HTR-8/SVneo (cell line): ENCODE data around the gene AGGF1.
"Not testable (repeated sequence)": the region's sequence is repeated elsewhere in the genome, so short reads cannot be mapped to it uniquely, and the experiment has no call there.

Source experiments
- DNase-seq: peaks from one replicate; pipeline ENCODE4 v3.0.0; 2011; ENCODE audit warnings: low spot score, mixed read lengths; ENCODE audit not compliant: insufficient read length
- FAIRE-seq: peaks from 2 replicates; lab custom pipeline; 2011; peaks lifted over from hg19 to GRCh38; lab: Jason Lieb, UNC

Gene AGGF1

DNA sequence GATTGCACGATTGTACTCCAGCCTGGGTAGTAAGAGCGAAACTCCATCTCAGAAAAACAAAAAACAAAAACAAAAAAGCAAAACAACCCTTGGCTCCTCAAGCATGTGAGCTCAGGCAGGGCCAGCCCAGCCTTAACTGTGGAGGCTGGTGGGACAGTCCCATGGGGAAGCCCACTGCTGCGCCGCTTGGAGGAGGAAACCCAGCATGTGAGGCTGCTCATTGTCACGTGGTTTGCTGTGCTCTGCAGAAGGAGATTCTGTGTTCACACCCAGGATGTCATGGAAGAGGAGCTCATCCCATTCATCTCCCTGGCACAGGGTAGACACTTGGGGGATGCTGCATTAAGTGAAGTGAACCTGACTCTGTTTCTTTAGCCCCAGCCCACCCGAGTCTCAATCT, 52.9 kb downstream of the AGGF1 start:
- FAIRE-seq (no peak), DNase-seq (no peak)

DNA sequence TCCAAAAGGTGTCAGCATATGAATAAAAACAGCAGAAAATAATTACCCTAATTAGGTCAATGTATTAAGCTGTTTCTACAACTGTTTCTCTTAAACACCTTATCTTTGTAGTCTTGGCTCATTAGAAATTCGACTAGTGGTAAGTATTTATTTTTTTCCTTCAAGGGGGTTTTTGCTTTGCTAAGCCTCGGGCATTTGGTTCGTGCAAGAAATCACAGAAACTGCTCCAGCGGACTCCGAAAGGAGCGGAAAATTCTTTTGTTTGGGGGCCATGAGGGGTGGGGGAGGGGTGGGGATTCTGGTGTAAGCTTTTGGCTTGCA, 56.1 kb downstream of the AGGF1 start:
- DNase-seq (no peak), FAIRE-seq (no peak)

DNA sequence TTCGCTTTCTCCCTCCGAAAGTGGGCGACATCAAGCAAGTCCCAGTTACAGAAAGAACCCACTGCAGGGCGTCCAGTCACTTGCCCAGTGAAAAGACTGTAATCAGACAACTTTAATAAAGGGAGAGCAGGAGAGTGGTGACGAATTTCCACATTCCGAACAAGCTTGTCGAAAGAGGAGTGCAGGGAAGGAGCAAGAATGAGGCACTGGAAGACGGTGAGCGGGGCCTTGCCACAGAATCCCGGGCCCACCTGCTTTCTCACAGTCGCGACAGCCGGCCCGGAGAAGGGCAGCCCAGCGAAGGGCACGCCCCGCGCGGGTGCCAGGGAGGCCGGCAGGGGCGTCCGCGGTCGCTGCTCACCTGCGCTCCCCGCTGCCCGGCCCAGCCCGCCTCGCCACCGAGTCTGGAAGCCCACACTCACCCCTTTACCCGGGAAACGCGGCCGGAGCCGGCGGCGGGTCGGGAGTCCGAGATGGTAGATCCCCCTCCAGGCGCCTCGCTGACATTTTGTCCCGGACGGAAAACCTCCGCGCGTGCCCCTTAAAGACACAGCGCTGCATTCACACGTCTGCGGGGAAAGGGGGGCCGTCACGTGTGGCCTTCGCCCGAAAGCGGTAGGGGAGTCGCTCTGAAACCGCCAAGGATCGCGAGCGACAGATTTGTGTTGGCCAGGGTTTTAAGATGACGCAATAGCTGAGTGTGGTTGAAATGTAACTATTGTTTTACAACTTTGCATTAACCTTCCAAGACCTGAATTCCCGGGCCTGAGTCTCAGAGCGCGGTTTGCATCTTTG, 56.7 kb downstream of the AGGF1 start, which contains the start of gene ZBED3:
Gene ZBED3 (minus strand): TSS at position 597 of the 795 bp plus-strand sequence. CDS start 9,407 bp downstream, outside the sequence.
- peak; percentile 78 for DNase-seq
- FAIRE-seq, result peak; percentile 48

DNA sequence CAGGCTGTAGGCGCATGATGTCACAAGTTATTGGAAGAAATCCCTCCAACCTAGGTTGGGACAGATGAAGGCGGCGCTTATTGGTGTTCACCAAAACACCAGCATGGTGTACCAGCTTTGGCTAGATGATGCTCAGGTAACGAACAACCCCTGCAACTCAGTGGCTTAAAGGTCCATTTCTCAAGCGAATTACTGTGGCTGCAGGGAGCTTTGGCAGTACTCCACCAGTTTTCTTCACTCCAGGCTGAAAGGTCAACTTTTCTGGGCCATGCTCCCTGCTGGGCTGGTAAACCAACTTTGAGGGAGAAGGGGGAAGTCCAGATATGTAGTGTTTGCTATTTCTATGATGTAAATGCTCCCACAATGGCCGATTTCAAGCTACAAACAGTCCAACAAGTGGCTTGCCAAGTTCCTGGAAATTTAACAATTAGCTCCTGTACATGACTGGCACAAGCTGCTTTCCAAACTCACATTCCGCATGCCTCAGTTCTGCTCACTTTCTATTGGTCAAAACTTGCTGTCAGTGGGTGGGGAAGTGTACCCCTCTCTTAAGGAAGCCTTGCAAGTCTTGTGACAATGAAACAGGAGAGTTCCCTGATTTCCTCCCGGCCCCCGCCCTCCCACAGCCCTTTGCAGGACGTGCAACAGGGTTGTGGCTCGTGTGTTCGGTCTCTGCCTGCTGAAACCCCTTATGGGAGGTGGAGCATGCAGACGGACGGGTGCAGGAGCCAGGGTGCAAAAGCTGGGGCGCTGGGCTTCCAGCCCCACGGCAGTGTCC, 57.5 kb downstream of the AGGF1 start:
- DNase-seq (no peak), FAIRE-seq (no peak)

- DNase-seq (no peak), FAIRE-seq (no peak)
Observed at GRCh38 chr5:77095189-77095588, 65.0 kb downstream of the AGGF1 start.

DNA sequence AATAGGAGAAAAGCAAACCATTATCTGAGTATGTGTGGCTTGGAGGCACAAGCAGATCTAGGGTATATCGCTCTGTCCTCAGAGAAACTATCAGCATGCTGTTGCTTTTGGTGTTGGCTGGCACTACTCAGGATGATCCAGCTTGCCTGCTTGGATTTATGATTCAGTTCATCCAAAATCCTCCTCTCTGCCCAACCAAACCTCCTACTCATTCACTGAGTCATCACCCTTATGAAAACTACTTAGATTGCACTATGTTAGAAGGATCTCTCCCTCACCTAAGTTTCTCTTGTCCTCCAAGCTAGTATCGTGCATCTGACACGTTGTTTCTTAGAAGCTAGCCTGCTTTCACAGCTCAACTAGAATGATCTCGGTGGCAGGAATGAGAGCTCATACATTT, 71.1 kb downstream of the AGGF1 start:
- FAIRE-seq (peak; percentile 20), DNase-seq (peak; percentile 33)

DNA sequence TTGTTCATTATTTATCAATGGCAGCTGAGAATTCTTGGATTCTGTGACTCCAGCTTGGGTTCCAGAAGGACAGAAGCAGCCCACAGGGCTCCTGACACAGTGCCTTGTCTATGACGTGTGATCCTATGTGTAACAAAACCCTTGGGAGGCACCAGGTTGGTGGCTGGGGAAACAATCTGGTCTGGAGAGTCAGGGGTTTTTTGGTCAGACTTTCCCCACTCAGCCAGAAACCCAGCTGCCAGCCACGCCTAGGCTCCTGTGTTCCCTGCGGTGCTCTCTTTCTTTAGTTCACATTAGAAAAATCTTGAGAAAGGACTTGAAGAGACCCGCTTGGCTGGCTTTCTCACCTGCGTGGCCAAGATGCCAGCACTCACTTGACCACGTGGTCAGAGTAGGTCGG, 72.3 kb downstream of the AGGF1 start:
- no peak for DNase-seq
- no peak for FAIRE-seq

GRCh38 chr5:77103457-77103856, 73.3 kb downstream of the AGGF1 start:
- DNase-seq, result no peak
- no peak for FAIRE-seq

GRCh38 chr5:77104813-77105212, 74.6 kb downstream of the AGGF1 start:
- no peak for DNase-seq
- no peak for FAIRE-seq

DNA sequence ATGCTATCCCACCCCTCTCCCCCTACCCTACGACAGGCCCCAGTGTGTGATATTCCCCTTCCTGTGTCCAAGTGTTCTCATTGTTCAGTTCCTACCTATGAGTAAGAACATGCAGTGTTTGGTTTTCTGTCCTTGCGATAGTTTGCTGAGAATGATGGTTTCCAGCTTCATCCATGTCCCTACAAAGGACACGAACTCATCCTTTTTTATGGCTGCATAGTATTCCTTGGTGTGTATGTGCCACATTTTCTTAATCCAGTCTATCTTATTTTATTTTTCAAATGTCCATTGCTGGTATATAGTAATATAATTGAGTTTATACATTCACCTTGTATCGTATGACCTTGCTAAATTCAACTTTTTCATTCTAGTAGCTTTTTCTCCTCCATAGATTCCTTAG, 76.8 kb downstream of the AGGF1 start:
- FAIRE-seq, DNase-seq: not testable (repeated sequence)
